ENCODE measurements around the gene FHIT. TPM values are rescaled to one million over a fixed set of nuclear protein-coding genes. Genes with fewer than 3 reads are reported as not detected.
"Not testable (repeated sequence)": the region's sequence is repeated elsewhere in the genome, so short reads cannot be mapped to it uniquely, and the experiment has no call there.

FHIT gene
- total RNA-seq, 1 experiment from 2014 or later, result 20.1 TPM

DNA sequence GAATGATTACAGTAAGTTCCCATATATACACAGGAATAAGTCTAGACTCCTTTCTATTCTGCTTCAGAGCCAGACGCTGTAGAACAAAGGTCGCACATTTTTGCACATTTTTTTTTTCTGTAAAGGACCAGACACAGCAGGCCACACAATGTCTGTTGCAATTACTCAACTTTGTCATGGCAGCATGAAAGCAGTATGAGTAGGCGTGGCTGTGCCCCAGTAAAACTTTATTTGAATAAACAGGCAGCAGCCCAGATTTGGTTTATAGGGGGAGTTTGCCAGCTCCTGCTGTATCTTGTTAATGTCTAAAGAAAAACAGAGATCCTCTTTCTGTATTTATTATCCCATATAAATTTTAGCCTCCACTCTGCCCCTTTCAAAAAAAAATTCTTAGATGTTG, 708.3 kb downstream of the FHIT start:
- Mint-ChIP-seq H3K9me3 (ENCODE audit: unreplicated experiment) (no peaks in the 10 kb centered on the region), H3K27me3 (ENCODE audit: insufficient read depth, unreplicated experiment) (no peaks in the 10 kb centered on the region), H3K36me3 (ENCODE audit: insufficient read depth, unreplicated experiment) (no peaks in the 10 kb centered on the region), H3K27ac (ENCODE audit: low read depth, unreplicated experiment) (no peak overlapping the region), H3K4me3 (ENCODE audit: unreplicated experiment) (no peak overlapping the region), H3K4me1 (ENCODE audit: insufficient read depth, unreplicated experiment) (no peaks in the 10 kb centered on the region)
- DNase-seq (ENCODE audit: unreplicated experiment), result no peak
- ChIA-PET POLR2A (no interaction called here), CTCF (no interaction called here)
- intact Hi-C loops (cut with micrococcal nuclease), result no loop called here
- no TSS peak for BruUV-seq (replicated peaks)
- TF ChIP-seq, protein P1, sequence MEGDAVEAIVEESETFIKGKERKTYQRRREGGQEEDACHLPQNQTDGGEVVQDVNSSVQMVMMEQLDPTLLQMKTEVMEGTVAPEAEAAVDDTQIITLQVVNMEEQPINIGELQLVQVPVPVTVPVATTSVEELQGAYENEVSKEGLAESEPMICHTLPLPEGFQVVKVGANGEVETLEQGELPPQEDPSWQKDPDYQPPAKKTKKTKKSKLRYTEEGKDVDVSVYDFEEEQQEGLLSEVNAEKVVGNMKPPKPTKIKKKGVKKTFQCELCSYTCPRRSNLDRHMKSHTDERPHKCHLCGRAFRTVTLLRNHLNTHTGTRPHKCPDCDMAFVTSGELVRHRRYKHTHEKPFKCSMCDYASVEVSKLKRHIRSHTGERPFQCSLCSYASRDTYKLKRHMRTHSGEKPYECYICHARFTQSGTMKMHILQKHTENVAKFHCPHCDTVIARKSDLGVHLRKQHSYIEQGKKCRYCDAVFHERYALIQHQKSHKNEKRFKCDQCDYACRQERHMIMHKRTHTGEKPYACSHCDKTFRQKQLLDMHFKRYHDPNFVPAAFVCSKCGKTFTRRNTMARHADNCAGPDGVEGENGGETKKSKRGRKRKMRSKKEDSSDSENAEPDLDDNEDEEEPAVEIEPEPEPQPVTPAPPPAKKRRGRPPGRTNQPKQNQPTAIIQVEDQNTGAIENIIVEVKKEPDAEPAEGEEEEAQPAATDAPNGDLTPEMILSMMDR (IDR thresholded peaks at IDR 0.05; ENCODE audit: unreplicated experiment), result no peak

GRCh38 chr3:60539394-60539793, 711.9 kb downstream of the FHIT start:
- H3K4me1 Mint-ChIP-seq (ENCODE audit: insufficient read depth, unreplicated experiment); H3K4me3 Mint-ChIP-seq (ENCODE audit: unreplicated experiment); H3K9me3 Mint-ChIP-seq (ENCODE audit: unreplicated experiment); DNase-seq (ENCODE audit: unreplicated experiment); BruUV-seq (replicated peaks); CTCF ChIA-PET; H3K27ac Mint-ChIP-seq (ENCODE audit: low read depth, unreplicated experiment); H3K27me3 Mint-ChIP-seq (ENCODE audit: insufficient read depth, unreplicated experiment); intact Hi-C loops (cut with micrococcal nuclease); POLR2A ChIA-PET; H3K36me3 Mint-ChIP-seq (ENCODE audit: insufficient read depth, unreplicated experiment): not testable (repeated sequence)

- Mint-ChIP-seq H3K4me1 (ENCODE audit: insufficient read depth, unreplicated experiment) (no peaks in the 10 kb centered on the region), H3K9me3 (ENCODE audit: unreplicated experiment) (no peaks in the 10 kb centered on the region), H3K27ac (ENCODE audit: low read depth, unreplicated experiment) (no peak overlapping the region), H3K4me3 (ENCODE audit: unreplicated experiment) (no peak overlapping the region), H3K27me3 (ENCODE audit: insufficient read depth, unreplicated experiment) (no peaks in the 10 kb centered on the region), H3K36me3 (ENCODE audit: insufficient read depth, unreplicated experiment) (no peaks in the 10 kb centered on the region)
- ChIA-PET CTCF (interaction anchor here (0.8 kb wide), 1 partner anchor 833 kb away, joined by 3 read pairs; no protein-coding TSS in a partner anchor), POLR2A (no interaction called here)
- intact Hi-C loops (cut with micrococcal nuclease), result no loop called here
- BruUV-seq (replicated peaks), result no TSS peak
- DNase-seq (ENCODE audit: unreplicated experiment), result no peak
- TF ChIP-seq, protein P1 (IDR thresholded peaks at IDR 0.05; ENCODE audit: unreplicated experiment), result no peak
Observed at GRCh38 chr3:60536420-60536819, 714.8 kb downstream of the FHIT start.

GRCh38 chr3:60531759-60532158, 719.5 kb downstream of the FHIT start:
- POLR2A ChIA-PET, result no interaction called here
- TF ChIP-seq, protein P1 (IDR thresholded peaks at IDR 0.05; ENCODE audit: unreplicated experiment), result no peak
- DNase-seq (ENCODE audit: unreplicated experiment), result no peak
- Mint-ChIP-seq H3K4me1 (ENCODE audit: insufficient read depth, unreplicated experiment) (no peaks in the 10 kb centered on the region), H3K9me3 (ENCODE audit: unreplicated experiment) (no peaks in the 10 kb centered on the region), H3K27ac (ENCODE audit: low read depth, unreplicated experiment) (no peak overlapping the region), H3K36me3 (ENCODE audit: insufficient read depth, unreplicated experiment) (no peaks in the 10 kb centered on the region), H3K27me3 (ENCODE audit: insufficient read depth, unreplicated experiment) (no peaks in the 10 kb centered on the region), H3K4me3 (ENCODE audit: unreplicated experiment) (no peak overlapping the region)
- BruUV-seq (replicated peaks), result no TSS peak
- CTCF ChIA-PET, result interaction anchor here (0.9 kb wide), 1 partner anchor 9 kb away, joined by 3 read pairs; no protein-coding TSS in a partner anchor
- intact Hi-C loops (cut with micrococcal nuclease), result no loop called here

DNA sequence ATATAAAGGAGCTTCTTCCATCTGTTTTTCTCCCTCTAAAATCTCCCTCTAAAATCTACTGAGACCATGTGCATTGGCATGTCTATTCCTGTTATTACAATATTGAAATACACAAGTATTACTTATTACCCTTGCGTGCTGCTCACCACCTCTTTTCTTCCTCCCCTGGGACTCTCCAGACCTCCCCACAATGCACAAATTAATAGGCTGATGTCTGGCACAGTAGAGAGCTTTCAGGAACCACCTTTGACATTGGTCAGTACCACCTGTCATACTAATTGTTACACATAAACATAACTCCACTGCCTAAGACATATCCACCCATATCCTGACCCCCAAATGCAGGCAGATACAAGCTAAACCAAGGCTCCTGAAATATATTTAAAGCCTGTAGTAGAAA, 722.6 kb downstream of the FHIT start:
- CTCF ChIA-PET, result interaction anchor here (0.6 kb wide), 1 partner anchor 1058 kb away, joined by 3 read pairs; no protein-coding TSS in a partner anchor

More for the DNA sequence above, 722.6 kb downstream of the FHIT start:
- no TSS peak for BruUV-seq (replicated peaks)
- POLR2A ChIA-PET, result interaction anchor here (0.6 kb wide), 1 partner anchor 43 kb away, joined by 3 read pairs; no protein-coding TSS in a partner anchor
- H3K27ac Mint-ChIP-seq (ENCODE audit: low read depth, unreplicated experiment), result no peak overlapping the region
- intact Hi-C loops (cut with micrococcal nuclease), result no loop called here
- TF ChIP-seq, protein P1 (IDR thresholded peaks at IDR 0.05; ENCODE audit: unreplicated experiment), result no peak
- H3K4me1 Mint-ChIP-seq (ENCODE audit: insufficient read depth, unreplicated experiment), result no peaks in the 10 kb centered on the region
- no peaks in the 10 kb centered on the region for H3K27me3 Mint-ChIP-seq (ENCODE audit: insufficient read depth, unreplicated experiment)
- H3K36me3 Mint-ChIP-seq (ENCODE audit: insufficient read depth, unreplicated experiment), result no peaks in the 10 kb centered on the region
- H3K9me3 Mint-ChIP-seq (ENCODE audit: unreplicated experiment), result no peaks in the 10 kb centered on the region
- no peak overlapping the region for H3K4me3 Mint-ChIP-seq (ENCODE audit: unreplicated experiment)
- DNase-seq (ENCODE audit: unreplicated experiment), result no peak

All from MCF 10A (cell line).